ENCODE results near the gene MRPS14.
"Not testable (repeated sequence)": the region's sequence is repeated elsewhere in the genome, so short reads cannot be mapped to it uniquely, and the experiment has no call there.

- not testable (repeated sequence) for TF ChIP-seq CTCF, POLR2A (IDR thresholded peaks at IDR 0.05)
Measured at GRCh38 chr1:175044591-175044990, 21.4 kb upstream of the MRPS14 start.

Measured in adrenal gland (tissue), 5 donors.